ENCODE data around the gene PCDH10.
A peak's percentile ranks its signal among the peaks of the same experiment; 100 is the strongest.

The PCDH10 gene

DNA sequence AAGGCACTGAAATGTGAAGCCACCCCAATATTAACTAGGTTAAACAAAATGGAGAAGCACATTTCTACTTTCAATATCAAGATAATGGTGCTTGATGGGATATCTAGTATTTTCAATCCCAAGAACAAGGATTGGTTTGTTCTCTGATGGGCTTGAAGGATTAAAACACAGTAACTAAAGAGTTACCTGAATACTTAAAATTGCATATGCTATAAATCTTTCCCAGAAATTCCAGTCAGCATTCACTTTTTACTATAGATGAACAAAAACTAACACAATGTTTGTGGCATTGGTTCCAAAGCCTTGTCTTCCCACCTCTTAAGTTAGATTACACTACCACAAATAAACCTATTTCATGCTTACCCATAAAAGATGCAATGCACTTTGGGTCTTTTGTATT, 3.9 kb upstream of the PCDH10 start:
- Histone ChIP-seq H3K9ac (ENCODE audit: low read depth, low read length) (no peak overlapping the region), H3K36me3 (ENCODE audit: insufficient read depth, low read length) (no peaks in the 10 kb centered on the region), H3K4me1 (ENCODE audit: insufficient read depth, low read length) (peaks cover 4% of the 10 kb centered on the region; the same call in 1 of the 2 replicates), H3K9me3 (ENCODE audit: control insufficient read depth, insufficient read depth, low read length) (no peaks in the 10 kb centered on the region)

DNA sequence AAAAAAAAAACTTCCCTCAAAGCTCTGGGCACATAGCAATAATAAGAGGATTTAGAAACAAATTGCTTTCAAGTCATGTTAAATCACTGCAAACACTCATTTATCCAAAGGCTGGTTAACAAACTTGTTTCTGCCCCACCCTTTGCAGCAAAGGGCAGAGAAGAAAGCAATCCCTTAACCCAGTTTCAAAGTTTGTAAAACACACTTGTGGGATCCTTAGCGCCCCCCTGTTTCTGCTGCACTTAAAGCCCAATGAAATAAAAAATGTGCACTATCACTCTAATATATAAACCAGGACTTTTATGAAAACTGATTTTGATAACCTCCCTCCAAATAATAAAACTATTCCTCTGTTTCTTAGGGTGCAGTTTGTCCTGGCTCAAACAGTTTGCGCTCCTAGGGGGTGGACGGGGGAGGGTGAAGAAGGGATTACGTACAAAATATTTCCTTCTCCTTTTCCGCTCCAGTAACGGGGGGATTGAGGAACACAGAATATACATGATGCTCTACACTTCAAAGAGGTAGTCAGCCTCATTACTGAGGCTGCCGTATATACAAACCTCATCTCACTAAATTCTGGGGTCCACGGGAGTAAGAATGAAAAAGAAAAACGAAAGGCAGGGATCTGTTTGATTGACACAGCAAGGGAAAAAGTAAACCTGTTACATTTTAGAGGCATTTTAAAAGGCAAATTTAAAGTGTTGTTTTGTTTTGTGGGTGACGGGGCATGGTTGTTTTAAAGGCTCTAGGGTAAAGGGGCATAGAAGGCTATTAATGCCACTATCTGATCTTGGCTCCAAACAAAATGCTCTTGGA, 3.1 kb upstream of the PCDH10 start:
- no peaks in the 10 kb centered on the region for H3K36me3 ChIP-seq (ENCODE audit: insufficient read depth, low read length)
- peaks cover 4% of the 10 kb centered on the region; the same call in 1 of the 2 replicates for H3K4me1 ChIP-seq (ENCODE audit: insufficient read depth, low read length)
- peak overlapping the region; percentile 73 for H3K9ac ChIP-seq (ENCODE audit: low read depth, low read length)
- H3K9me3 ChIP-seq (ENCODE audit: control insufficient read depth, insufficient read depth, low read length) = no peaks in the 10 kb centered on the region

DNA sequence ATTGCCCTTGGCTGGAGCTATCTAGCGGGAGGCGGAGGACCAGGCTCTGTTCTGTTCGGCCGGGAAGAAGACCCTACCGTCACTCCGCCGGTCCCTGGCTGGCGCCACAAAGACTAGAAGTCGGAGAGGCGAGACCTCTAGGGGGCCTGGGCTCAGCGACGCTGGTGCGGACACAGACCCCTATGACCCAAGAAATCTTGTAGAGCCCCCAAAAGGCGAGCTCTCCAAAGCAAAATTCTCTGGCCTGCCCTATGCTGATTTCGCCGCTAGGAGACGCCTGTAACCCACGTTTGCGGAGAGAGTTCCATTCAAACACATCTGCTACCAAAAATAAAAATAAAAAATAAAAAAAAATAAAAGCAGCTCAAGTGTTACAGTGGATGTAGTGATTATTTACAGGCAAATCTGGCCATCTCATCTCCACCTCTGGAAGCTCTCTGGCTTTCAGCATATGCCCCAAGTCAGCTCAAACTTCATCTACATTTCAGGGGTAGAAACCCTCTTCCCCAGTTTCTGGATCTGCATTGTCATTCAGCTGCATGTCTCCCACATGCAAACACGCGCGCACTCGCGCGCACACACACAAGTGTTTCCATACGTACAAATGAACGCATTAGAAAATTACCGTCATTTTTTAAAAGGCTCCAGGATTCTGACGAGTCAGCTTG, 2.4 kb upstream of the PCDH10 start:
- H3K4me1 ChIP-seq (ENCODE audit: insufficient read depth, low read length) = peaks cover 4% of the 10 kb centered on the region; the same call in 1 of the 2 replicates
- no peaks in the 10 kb centered on the region for H3K9me3 ChIP-seq (ENCODE audit: control insufficient read depth, insufficient read depth, low read length)
- peak overlapping the region; percentile 73 for H3K9ac ChIP-seq (ENCODE audit: low read depth, low read length)
- no peaks in the 10 kb centered on the region for H3K36me3 ChIP-seq (ENCODE audit: insufficient read depth, low read length)

DNA sequence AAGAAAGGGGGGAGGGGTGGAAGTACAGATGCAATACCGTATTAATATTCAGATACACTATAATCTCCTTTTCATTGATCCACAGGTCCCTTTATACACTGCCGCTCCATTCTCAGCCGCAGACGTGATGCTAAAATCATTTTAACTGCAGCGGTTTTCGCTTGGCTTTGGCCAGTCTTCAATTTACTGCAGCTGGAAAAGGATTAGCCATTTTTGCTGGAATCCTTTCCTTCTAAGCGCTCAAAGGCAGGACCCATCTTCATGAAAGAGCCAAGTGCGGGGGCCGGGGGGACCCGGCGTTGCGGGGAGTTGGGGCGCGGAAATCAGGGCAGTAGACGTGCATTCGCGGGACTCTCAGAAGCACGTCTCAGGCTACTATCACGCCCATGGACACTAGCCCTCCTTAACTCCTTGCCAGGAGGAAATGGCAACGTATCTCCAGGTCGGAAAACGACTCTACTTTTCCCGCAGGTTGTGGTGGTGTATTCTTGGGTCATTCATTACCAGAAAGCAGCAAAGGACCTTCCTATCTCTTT, 1.7 kb upstream of the PCDH10 start:
- peak overlapping the region; percentile 73; the same call in 1 of the 2 replicates for H3K9ac ChIP-seq (ENCODE audit: low read depth, low read length)
- no peaks in the 10 kb centered on the region for H3K36me3 ChIP-seq (ENCODE audit: insufficient read depth, low read length)
- H3K9me3 ChIP-seq (ENCODE audit: control insufficient read depth, insufficient read depth, low read length) = no peaks in the 10 kb centered on the region
- H3K4me1 ChIP-seq (ENCODE audit: insufficient read depth, low read length) = peaks cover 4% of the 10 kb centered on the region; the same call in 1 of the 2 replicates

DNA sequence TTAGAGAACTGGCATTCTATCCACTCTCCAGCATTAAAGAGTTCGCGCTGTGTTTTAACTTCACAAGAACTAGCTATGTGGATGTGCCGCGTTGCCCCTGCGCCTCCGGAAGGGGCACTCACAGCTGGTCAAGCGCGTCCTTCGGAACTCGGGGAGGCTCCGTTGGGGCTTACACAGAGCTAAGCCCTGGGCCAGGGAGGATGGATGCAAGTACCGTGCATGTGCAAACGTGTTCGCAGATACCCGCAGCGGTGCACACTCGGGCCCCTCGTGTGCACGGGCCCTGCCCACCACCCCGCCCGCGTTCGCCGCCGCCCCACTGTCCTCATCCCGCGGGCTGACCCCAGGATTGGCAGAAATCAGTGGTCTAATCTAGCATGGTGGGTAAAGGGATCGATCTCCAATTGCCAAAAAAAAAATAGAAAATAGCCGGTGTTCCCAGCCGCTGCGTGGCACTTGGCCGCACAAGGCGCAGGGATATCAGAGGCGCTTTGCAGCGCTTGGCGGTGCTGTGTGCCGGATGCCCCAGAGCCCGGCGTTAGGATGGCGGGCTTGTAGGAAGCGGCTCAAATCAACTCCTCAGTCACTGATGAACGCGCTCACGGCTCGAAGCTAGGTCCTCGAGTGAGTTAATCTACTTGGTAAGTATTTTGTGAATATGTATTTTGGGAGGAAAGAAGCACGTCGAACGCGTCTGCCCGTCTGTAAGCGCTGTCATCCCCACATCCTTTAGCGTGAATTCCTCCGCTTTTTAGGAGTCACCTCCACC, 989 bp upstream of the PCDH10 start:
- no peaks in the 10 kb centered on the region for H3K36me3 ChIP-seq (ENCODE audit: insufficient read depth, low read length)
- no peaks in the 10 kb centered on the region for H3K9me3 ChIP-seq (ENCODE audit: control insufficient read depth, insufficient read depth, low read length)
- peaks cover 4% of the 10 kb centered on the region; the same call in 1 of the 2 replicates for H3K4me1 ChIP-seq (ENCODE audit: insufficient read depth, low read length)
- peak overlapping the region; percentile 73 for H3K9ac ChIP-seq (ENCODE audit: low read depth, low read length)

DNA sequence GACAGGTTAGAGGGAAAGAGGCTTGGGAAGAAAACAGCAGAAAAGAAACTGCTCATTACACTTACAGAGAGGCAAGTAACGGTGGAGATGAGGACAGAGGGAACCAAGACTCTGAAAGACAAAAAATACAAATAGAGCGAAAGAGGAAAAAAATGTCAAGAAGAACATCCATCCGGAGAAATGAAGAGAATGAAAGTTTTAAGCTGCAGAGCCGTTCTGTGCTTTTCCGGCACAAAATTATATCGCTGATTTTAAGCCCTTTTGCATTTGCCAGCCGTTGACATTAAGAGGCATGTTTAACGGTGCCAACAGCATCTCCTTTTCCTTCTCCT, 236 bp downstream of the PCDH10 start:
- peak overlapping the region; percentile 73; the same call in 1 of the 2 replicates for H3K9ac ChIP-seq (ENCODE audit: low read depth, low read length)
- H3K4me1 ChIP-seq (ENCODE audit: insufficient read depth, low read length) = no peaks in the 10 kb centered on the region; the same call in 1 of the 2 replicates
- H3K9me3 ChIP-seq (ENCODE audit: control insufficient read depth, insufficient read depth, low read length) = no peaks in the 10 kb centered on the region
- no peaks in the 10 kb centered on the region for H3K36me3 ChIP-seq (ENCODE audit: insufficient read depth, low read length)

DNA sequence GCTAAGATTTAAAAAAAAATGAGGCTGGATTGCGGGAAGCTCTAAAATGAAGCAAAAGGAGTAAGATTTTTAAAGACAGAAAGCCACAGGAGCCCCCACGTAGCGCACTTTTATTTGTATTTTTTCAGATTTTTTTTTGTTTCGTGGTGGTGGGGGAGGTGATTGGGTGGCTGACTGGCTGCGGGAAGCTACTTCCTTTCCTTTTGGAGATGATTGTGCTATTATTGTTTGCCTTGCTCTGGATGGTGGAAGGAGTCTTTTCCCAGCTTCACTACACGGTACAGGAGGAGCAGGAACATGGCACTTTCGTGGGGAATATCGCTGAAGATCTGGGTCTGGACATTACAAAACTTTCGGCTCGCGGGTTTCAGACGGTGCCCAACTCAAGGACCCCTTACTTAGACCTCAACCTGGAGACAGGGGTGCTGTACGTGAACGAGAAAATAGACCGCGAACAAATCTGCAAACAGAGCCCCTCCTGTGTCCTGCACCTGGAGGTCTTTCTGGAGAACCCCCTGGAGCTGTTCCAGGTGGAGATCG, 908 bp downstream of the PCDH10 start:
- Histone ChIP-seq H3K4me1 (ENCODE audit: insufficient read depth, low read length) (peaks cover 3% of the 10 kb centered on the region; the same call in 1 of the 2 replicates), H3K9ac (ENCODE audit: low read depth, low read length) (peak overlapping the region; percentile 73), H3K36me3 (ENCODE audit: insufficient read depth, low read length) (no peaks in the 10 kb centered on the region), H3K9me3 (ENCODE audit: control insufficient read depth, insufficient read depth, low read length) (no peaks in the 10 kb centered on the region)

DNA sequence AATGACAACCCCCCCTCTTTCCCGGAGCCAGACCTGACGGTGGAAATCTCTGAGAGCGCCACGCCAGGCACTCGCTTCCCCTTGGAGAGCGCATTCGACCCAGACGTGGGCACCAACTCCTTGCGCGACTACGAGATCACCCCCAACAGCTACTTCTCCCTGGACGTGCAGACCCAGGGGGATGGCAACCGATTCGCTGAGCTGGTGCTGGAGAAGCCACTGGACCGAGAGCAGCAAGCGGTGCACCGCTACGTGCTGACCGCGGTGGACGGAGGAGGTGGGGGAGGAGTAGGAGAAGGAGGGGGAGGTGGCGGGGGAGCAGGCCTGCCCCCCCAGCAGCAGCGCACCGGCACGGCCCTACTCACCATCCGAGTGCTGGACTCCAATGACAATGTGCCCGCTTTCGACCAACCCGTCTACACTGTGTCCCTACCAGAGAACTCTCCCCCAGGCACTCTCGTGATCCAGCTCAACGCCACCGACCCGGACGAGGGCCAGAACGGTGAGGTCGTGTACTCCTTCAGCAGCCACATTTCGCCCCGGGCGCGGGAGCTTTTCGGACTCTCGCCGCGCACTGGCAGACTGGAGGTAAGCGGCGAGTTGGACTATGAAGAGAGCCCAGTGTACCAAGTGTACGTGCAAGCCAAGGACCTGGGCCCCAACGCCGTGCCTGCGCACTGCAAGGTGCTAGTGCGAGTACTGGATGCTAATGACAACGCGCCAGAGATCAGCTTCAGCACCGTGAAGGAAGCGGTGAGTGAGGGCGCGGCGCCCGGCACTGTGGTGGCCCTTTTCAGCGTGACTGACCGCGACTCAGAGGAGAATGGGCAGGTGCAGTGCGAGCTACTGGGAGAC, 1.6 kb downstream of the PCDH10 start:
- 0 out of 2 replicates have a peak, but pooled peaks cover 6% of the 10 kb centered on the region for H3K4me1 ChIP-seq (ENCODE audit: insufficient read depth, low read length)
- H3K36me3 ChIP-seq (ENCODE audit: insufficient read depth, low read length) = no peaks in the 10 kb centered on the region
- no peaks in the 10 kb centered on the region for H3K9me3 ChIP-seq (ENCODE audit: control insufficient read depth, insufficient read depth, low read length)
- peak overlapping the region; percentile 73 for H3K9ac ChIP-seq (ENCODE audit: low read depth, low read length)

DNA sequence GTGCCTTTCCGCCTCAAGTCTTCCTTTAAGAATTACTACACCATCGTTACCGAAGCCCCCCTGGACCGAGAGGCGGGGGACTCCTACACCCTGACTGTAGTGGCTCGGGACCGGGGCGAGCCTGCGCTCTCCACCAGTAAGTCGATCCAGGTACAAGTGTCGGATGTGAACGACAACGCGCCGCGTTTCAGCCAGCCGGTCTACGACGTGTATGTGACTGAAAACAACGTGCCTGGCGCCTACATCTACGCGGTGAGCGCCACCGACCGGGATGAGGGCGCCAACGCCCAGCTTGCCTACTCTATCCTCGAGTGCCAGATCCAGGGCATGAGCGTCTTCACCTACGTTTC, 2.2 kb downstream of the PCDH10 start:
- Histone ChIP-seq H3K4me1 (ENCODE audit: insufficient read depth, low read length) (0 out of 2 replicates have a peak, but pooled peaks cover 6% of the 10 kb centered on the region), H3K9me3 (ENCODE audit: control insufficient read depth, insufficient read depth, low read length) (no peaks in the 10 kb centered on the region), H3K36me3 (ENCODE audit: insufficient read depth, low read length) (no peaks in the 10 kb centered on the region), H3K9ac (ENCODE audit: low read depth, low read length) (peak overlapping the region; percentile 73; the same call in 1 of the 2 replicates)

DNA sequence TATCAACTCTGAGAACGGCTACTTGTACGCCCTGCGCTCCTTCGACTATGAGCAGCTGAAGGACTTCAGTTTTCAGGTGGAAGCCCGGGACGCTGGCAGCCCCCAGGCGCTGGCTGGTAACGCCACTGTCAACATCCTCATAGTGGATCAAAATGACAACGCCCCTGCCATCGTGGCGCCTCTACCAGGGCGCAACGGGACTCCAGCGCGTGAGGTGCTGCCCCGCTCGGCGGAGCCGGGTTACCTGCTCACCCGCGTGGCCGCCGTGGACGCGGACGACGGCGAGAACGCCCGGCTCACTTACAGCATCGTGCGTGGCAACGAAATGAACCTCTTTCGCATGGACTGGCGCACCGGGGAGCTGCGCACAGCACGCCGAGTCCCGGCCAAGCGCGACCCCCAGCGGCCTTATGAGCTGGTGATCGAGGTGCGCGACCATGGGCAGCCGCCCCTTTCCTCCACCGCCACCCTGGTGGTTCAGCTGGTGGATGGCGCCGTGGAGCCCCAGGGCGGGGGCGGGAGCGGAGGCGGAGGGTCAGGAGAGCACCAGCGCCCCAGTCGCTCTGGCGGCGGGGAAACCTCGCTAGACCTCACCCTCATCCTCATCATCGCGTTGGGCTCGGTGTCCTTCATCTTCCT, 2.7 kb downstream of the PCDH10 start:
- Histone ChIP-seq H3K9me3 (ENCODE audit: control insufficient read depth, insufficient read depth, low read length) (no peaks in the 10 kb centered on the region), H3K4me1 (ENCODE audit: insufficient read depth, low read length) (0 out of 2 replicates have a peak, but pooled peaks cover 6% of the 10 kb centered on the region), H3K9ac (ENCODE audit: low read depth, low read length) (peak overlapping the region; percentile 73; the same call in 1 of the 2 replicates), H3K36me3 (ENCODE audit: insufficient read depth, low read length) (no peaks in the 10 kb centered on the region)

DNA sequence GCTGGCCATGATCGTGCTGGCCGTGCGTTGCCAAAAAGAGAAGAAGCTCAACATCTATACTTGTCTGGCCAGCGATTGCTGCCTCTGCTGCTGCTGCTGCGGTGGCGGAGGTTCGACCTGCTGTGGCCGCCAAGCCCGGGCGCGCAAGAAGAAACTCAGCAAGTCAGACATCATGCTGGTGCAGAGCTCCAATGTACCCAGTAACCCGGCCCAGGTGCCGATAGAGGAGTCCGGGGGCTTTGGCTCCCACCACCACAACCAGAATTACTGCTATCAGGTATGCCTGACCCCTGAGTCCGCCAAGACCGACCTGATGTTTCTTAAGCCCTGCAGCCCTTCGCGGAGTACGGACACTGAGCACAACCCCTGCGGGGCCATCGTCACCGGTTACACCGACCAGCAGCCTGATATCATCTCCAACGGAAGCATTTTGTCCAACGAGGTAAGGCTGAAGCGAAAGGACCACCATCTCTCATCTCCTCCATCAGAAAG, 3.3 kb downstream of the PCDH10 start:
- H3K36me3 ChIP-seq (ENCODE audit: insufficient read depth, low read length) = no peaks in the 10 kb centered on the region
- H3K9me3 ChIP-seq (ENCODE audit: control insufficient read depth, insufficient read depth, low read length) = no peaks in the 10 kb centered on the region
- peak overlapping the region; percentile 73; the same call in 1 of the 2 replicates for H3K9ac ChIP-seq (ENCODE audit: low read depth, low read length)
- 0 out of 2 replicates have a peak, but pooled peaks cover 6% of the 10 kb centered on the region for H3K4me1 ChIP-seq (ENCODE audit: insufficient read depth, low read length)

DNA sequence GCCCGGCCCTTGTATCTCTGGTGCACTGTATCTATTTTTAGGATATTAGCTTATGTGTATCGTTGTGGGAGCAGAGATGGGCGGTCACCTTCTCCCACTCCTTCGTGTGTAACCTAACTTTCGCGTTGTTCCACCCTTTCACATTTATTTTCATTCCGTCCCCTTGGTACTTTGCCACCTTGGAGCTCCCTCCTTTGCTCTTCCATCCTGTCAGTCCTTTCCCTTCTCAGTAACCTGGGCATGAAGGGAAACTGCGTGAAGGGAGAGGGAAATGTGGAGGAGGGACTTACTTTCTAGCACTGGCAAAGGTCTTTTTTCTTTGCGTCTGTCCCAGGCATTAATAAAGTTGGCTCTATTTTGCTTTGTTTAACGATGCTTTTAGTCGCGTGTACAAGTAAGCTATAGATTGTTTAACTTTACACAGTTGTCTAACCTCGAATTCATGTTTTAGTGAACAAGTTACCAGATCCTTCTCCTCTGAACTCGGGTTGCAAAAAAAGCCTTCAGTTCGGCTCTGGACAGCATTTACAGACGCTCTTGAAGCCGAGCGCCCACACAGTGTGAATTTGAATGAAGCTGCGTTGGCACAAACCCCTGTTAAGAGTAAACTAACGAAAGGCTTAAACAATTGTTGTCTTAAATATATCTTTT, 3.9 kb downstream of the PCDH10 start:
- Histone ChIP-seq H3K9ac (ENCODE audit: low read depth, low read length) (peak overlapping the region; percentile 73), H3K4me1 (ENCODE audit: insufficient read depth, low read length) (0 out of 2 replicates have a peak, but pooled peaks cover 6% of the 10 kb centered on the region), H3K36me3 (ENCODE audit: insufficient read depth, low read length) (no peaks in the 10 kb centered on the region), H3K9me3 (ENCODE audit: control insufficient read depth, insufficient read depth, low read length) (no peaks in the 10 kb centered on the region)
